Neural cell (in vitro differentiated cells): ENCODE results near the gene TSPAN15. TPM values are rescaled to one million over a fixed set of nuclear protein-coding genes. Genes with fewer than 3 reads are reported as not detected.

Experiments
- H2AFZ ChIP-seq: fragments of 200-600, 300-800 bp; sonication (generic), shearing (Covaris generic); 2 replicates; pipeline ENCODE4 v1.6.0; 2014; ENCODE audit warnings: low read depth, mild to moderate bottlenecking, antibody characterized with exemption, low read length, moderate library complexity
- H3F3A ChIP-seq: fragments of 200-600 bp; shearing (Covaris generic); 2 replicates; pipeline ENCODE4 v1.6.1; 2016; ENCODE audit warnings: mild to moderate bottlenecking, moderate library complexity, mixed read lengths, antibody characterized with exemption, low read length; ENCODE audit not compliant: insufficient read depth, poor library complexity, severe bottlenecking
- H3K27ac ChIP-seq: fragments of 200-600, 300-800 bp; sonication (generic), shearing (Covaris generic); 2 replicates; pipeline ENCODE4 v1.5.1; 2014; ENCODE audit warnings: mild to moderate bottlenecking, low read length, moderate library complexity
- H3K27me3 ChIP-seq: fragments of 300-800, 200-600 bp; sonication (generic), shearing (Covaris generic); 2 replicates; pipeline ENCODE4 v1.6.0; 2014; ENCODE audit warnings: mild to moderate bottlenecking, low read depth, low read length, moderate library complexity; ENCODE audit not compliant: insufficient read depth
- H3K36me3 ChIP-seq: fragments of 300-800, 200-600 bp; sonication (generic), shearing (Covaris generic); 2 replicates; pipeline ENCODE4 v1.5.1; 2014; ENCODE audit warnings: mild to moderate bottlenecking, antibody characterized with exemption, low read length, moderate library complexity; ENCODE audit not compliant: insufficient read depth
- H3K4me2 ChIP-seq: fragments of 300-800, 200-600 bp; sonication (generic), shearing (Covaris generic); 2 replicates; pipeline ENCODE4 v1.6.0; 2014; ENCODE audit warnings: mild to moderate bottlenecking, low read length
- H3K4me3 ChIP-seq: fragments of 300-800, 200-600 bp; sonication (generic), shearing (Covaris generic); 2 replicates; pipeline ENCODE4 v1.5.1; 2014; ENCODE audit warnings: mild to moderate bottlenecking, low read length, moderate library complexity
- H3K79me2 ChIP-seq: fragments of 200-600 bp; shearing (Covaris generic); replicated peaks from 2 replicates; pipeline ENCODE4 v1.6.0; 2014; ENCODE audit warnings: mild to moderate bottlenecking, low read length, moderate library complexity; ENCODE audit not compliant: insufficient read depth
- H3K9ac ChIP-seq: fragments of 300-800, 200-600 bp; sonication (generic), shearing (Covaris generic); 2 replicates; pipeline ENCODE4 v1.6.1; 2016; ENCODE audit warnings: mild to moderate bottlenecking, low read length, mixed read lengths
- H3K9me2 ChIP-seq: fragments of 200-600 bp; shearing (Covaris generic); 2 replicates; pipeline ENCODE4 v1.6.1; 2016; ENCODE audit warnings: mild to moderate bottlenecking, low read length, mixed read lengths; ENCODE audit not compliant: insufficient read depth
- H3K9me3 ChIP-seq: fragments of 200-600, 300-800 bp; sonication (generic), shearing (Covaris generic); 2 replicates; pipeline ENCODE4 v1.6.1; 2016; ENCODE audit warnings: mild to moderate bottlenecking, mixed run types, low read length, moderate library complexity, mixed read lengths
- H4K20me1 ChIP-seq: fragments of 200-600 bp; shearing (Covaris generic); 2 replicates; pipeline ENCODE4 v1.6.1; 2016; ENCODE audit warnings: mild to moderate bottlenecking, mixed run types; ENCODE audit not compliant: insufficient read depth
- CTCF ChIP-seq: fragments of 450-650 bp; IDR thresholded peaks from 2 replicates; pipeline ENCODE4 v1.5.1; 2014; ENCODE audit warnings: antibody characterized with exemption, mild to moderate bottlenecking, moderate library complexity; ENCODE audit not compliant: poor library complexity, severe bottlenecking
- EP300 ChIP-seq: fragments of 450-650 bp; conservative IDR thresholded peaks from 2 replicates; pipeline ENCODE4 v1.6.1; 2014; ENCODE audit warnings: antibody characterized with exemption, mild to moderate bottlenecking, moderate library complexity; ENCODE audit not compliant: poor library complexity, severe bottlenecking
- EZH2 ChIP-seq: fragments of 200-600, 300-800 bp; shearing (Covaris generic), sonication (generic); IDR thresholded peaks from 2 replicates; pipeline ENCODE4 v1.6.1; 2014; ENCODE audit warnings: antibody characterized with exemption, low read length, borderline replicate concordance, mild to moderate bottlenecking; ENCODE audit not compliant: insufficient read depth, poor library complexity, severe bottlenecking
- MXI1 ChIP-seq: fragments of 450-650 bp; conservative IDR thresholded peaks from 2 replicates; pipeline ENCODE4 v1.6.1; 2014; ENCODE audit warnings: antibody characterized with exemption, mild to moderate bottlenecking; ENCODE audit not compliant: poor library complexity, severe bottlenecking
- POLR2AphosphoS5 ChIP-seq: IDR thresholded peaks from 2 replicates; pipeline ENCODE4 v1.6.1; 2012
- RAD21 ChIP-seq: fragments of 450-650 bp; conservative IDR thresholded peaks from 2 replicates; pipeline ENCODE4 v1.6.1; 2014; ENCODE audit warnings: antibody characterized with exemption, mild to moderate bottlenecking, moderate library complexity
- SMC3 ChIP-seq: fragments of 450-650 bp; conservative IDR thresholded peaks from 2 replicates; pipeline ENCODE4 v1.6.1; 2014; ENCODE audit warnings: antibody characterized with exemption, mild to moderate bottlenecking, moderate library complexity; ENCODE audit not compliant: poor library complexity
- TAF1 ChIP-seq: IDR thresholded peaks from 2 replicates; pipeline ENCODE4 v1.6.1; 2012; ENCODE audit warnings: low read depth
- polyA plus RNA-seq: library from polyadenylated mRNA; depleted of rRNA; stranded (reverse); fragments of >200 nt; gene quantifications from 2 replicates; pipeline ENCODE4 v1.2.3, GENCODE V29; 2014
- TF ChIP-seq, protein P1 (sequence below): IDR thresholded peaks from 2 replicates; pipeline ENCODE4 v1.6.1; 2012; ENCODE audit warnings: borderline replicate concordance

The TSPAN15 gene
- polyA plus RNA-seq, 1 donor from 2014 or later = 1.2 TPM

GRCh38 chr10:69415049-69415448, 36.2 kb upstream of the TSPAN15 start:
- Histone ChIP-seq H3K4me3 (no peak overlapping the region), H4K20me1 (no peaks in the 10 kb centered on the region), H3K36me3 (no peaks in the 10 kb centered on the region), H3K9me2 (no peaks in the 10 kb centered on the region), H3F3A (no peaks in the 10 kb centered on the region), H3K27ac (no peak overlapping the region), H3K27me3 (no peaks in the 10 kb centered on the region), H3K9me3 (no peaks in the 10 kb centered on the region), H2AFZ (no peak overlapping the region), H3K79me2 (no peaks in the 10 kb centered on the region), H3K9ac (no peak overlapping the region), H3K4me2 (no peak overlapping the region)
- TF ChIP-seq TAF1 (no peak), SMC3 (no peak), MXI1 (no peak), EP300 (no peak), CTCF (no peak), EZH2 (no peak), POLR2AphosphoS5 (no peak), RAD21 (no peak)
- TF ChIP-seq, protein P1, sequence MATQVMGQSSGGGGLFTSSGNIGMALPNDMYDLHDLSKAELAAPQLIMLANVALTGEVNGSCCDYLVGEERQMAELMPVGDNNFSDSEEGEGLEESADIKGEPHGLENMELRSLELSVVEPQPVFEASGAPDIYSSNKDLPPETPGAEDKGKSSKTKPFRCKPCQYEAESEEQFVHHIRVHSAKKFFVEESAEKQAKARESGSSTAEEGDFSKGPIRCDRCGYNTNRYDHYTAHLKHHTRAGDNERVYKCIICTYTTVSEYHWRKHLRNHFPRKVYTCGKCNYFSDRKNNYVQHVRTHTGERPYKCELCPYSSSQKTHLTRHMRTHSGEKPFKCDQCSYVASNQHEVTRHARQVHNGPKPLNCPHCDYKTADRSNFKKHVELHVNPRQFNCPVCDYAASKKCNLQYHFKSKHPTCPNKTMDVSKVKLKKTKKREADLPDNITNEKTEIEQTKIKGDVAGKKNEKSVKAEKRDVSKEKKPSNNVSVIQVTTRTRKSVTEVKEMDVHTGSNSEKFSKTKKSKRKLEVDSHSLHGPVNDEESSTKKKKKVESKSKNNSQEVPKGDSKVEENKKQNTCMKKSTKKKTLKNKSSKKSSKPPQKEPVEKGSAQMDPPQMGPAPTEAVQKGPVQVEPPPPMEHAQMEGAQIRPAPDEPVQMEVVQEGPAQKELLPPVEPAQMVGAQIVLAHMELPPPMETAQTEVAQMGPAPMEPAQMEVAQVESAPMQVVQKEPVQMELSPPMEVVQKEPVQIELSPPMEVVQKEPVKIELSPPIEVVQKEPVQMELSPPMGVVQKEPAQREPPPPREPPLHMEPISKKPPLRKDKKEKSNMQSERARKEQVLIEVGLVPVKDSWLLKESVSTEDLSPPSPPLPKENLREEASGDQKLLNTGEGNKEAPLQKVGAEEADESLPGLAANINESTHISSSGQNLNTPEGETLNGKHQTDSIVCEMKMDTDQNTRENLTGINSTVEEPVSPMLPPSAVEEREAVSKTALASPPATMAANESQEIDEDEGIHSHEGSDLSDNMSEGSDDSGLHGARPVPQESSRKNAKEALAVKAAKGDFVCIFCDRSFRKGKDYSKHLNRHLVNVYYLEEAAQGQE = no peak

DNA sequence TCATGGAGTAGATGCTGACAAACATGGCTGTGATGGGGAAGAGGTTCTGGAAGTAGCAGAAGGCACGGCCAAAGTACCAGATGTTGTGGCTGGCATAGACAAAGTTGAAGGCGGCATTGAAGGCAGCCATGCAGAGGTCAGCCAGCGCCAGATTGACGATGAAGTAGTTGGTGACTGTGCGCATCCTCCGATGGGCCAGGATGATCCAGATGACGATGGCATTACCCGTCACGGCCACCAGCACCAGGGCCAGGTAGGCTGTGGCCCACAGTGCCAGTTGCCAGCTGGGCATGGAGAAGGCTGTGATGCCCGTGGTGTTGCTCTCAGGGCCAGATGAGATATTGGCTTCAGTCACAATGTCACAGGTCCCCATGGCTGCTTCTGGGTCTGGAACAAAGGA, 35.3 kb upstream of the TSPAN15 start:
- no peaks in the 10 kb centered on the region for H3K9me3 ChIP-seq
- TF ChIP-seq TAF1 = no peak
- TF ChIP-seq EZH2 = no peak
- TF ChIP-seq CTCF = no peak
- TF ChIP-seq RAD21 = no peak
- no peak for TF ChIP-seq SMC3
- no peak for TF ChIP-seq POLR2AphosphoS5
- TF ChIP-seq MXI1 = no peak
- TF ChIP-seq EP300 = no peak
- TF ChIP-seq, protein P1 = no peak
- no peaks in the 10 kb centered on the region for H3K79me2 ChIP-seq

More for the DNA sequence above, 35.3 kb upstream of the TSPAN15 start:
- Histone ChIP-seq H3K4me2 (no peak overlapping the region), H3K27me3 (no peaks in the 10 kb centered on the region), H2AFZ (no peak overlapping the region), H3K27ac (no peak overlapping the region), H3F3A (no peaks in the 10 kb centered on the region), H3K36me3 (no peaks in the 10 kb centered on the region), H3K9me2 (no peaks in the 10 kb centered on the region), H4K20me1 (no peaks in the 10 kb centered on the region), H3K4me3 (no peak overlapping the region), H3K9ac (no peak overlapping the region)
